SH-SY5Y (cell line): Measurements from ENCODE around the gene CYBRD1.

Experiments
- GATA2 ChIP-seq: IDR thresholded peaks from 2 replicates; pipeline ENCODE4 v1.6.1; 2011; ENCODE audit warnings: mild to moderate bottlenecking, low read depth, low read length
- GATA3 ChIP-seq: IDR thresholded peaks from 2 replicates; pipeline ENCODE4 v1.6.1; 2011; ENCODE audit warnings: low read depth, mild to moderate bottlenecking, low read length, moderate library complexity

CYBRD1 gene

DNA sequence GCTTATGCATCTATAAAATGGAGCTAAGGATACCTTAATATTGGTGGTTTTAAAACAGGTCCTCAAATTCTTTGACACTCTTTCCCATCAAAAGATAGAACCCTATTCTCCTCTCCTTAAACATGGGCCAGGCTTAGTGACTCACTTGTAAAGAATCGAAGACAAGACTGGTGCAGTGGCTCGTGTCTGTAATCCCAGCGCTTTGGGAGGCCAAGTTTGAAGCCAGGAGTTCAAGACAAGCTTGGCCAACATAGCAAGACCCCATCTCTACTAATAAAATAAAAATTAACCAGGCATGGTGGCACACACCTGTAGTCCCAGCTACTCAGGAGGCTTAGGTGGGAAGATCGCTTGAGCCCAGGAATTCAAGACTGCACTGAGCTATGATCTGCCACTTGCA is 44.5 kb downstream of the CYBRD1 start:
- TF ChIP-seq GATA2 (no peak), GATA3 (no peak)

- TF ChIP-seq GATA2, result no peak
- TF ChIP-seq GATA3, result no peak
These were observed 45.8 kb downstream of the CYBRD1 start for GRCh38 chr2:171568089-171568488.

DNA sequence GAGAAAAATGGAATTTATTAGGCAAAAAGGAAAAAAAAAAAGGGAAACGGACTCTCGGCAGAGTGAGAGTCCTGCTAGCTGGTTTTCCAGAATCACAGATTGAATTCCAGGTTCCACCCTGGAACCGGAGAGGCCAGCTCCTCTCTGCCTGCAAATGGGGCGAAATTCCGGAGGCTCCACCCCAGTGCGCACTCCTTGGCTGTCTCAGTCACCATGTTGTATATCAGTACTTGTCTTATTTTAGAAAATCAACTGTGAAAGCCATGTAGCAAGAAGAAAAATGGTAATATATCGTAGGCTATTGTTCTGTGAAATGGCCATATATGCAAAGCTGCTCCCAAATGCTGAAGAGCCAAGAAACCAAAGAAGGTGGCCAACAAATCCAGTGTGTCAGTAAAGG is 49.4 kb downstream of the CYBRD1 start:
- TF ChIP-seq GATA3, result no peak
- TF ChIP-seq GATA2, result no peak

- TF ChIP-seq GATA3, result no peak
These were observed 52.0 kb downstream of the CYBRD1 start for GRCh38 chr2:171574149-171574795.

GRCh38 chr2:171575606-171576005 is 53.3 kb downstream of the CYBRD1 start:
- TF ChIP-seq GATA3, result no peak
- no peak for TF ChIP-seq GATA2

DNA sequence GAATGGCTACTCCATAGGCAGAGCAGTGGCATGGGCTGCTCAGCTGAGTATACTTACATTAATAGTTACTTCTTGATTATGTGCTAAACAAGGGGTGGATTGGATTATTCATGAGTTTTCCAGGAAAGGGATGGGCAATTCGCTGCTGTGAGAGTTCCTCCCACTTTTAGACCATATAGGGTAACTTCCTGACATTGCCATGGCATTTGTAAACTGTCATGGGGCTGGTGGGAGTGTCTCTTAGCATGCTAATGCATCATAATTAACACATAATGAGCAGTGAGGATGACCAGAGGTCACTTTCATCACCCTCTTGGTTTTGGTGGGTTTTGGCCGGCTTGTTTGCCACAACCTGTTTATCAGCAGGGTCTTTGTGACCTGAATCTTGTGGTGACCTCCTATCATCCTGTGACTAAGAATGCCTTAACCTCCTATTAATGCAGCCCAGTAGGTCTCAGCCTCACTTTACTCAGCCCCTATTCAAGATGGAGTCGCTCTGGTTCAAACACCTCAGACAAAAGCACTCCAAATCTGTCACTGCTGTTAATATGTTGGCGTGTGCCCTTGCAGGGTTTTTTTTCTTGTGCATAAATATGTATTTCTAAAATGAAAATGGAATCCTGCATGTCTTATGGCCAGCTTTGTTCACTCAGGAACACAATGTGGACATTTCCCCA is 56.0 kb downstream of the CYBRD1 start:
- no peak for TF ChIP-seq GATA3
- TF ChIP-seq GATA2, result no peak

GRCh38 chr2:171579481-171579880 is 57.2 kb downstream of the CYBRD1 start:
- TF ChIP-seq GATA3, result no peak
- no peak for TF ChIP-seq GATA2

DNA sequence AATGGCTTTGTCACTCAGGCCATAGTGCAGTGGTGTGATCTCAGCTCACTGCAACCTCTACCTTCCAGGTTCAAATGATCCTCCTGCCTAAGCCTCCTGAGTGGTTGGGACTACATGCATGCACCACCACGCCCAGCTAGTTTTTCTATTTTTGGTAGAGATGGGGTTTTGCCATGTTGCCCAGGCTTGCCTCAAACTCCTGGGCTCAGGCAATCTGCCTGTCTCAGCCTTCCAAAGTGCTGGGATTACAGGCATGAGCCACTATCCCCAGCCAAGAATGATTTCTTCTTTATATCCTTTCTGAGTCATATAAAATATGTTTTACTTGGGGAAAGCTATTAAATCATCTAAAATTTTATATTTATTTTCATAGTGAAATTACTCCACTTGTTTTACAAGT is 61.3 kb downstream of the CYBRD1 start:
- TF ChIP-seq GATA2, result no peak
- TF ChIP-seq GATA3, result no peak

DNA sequence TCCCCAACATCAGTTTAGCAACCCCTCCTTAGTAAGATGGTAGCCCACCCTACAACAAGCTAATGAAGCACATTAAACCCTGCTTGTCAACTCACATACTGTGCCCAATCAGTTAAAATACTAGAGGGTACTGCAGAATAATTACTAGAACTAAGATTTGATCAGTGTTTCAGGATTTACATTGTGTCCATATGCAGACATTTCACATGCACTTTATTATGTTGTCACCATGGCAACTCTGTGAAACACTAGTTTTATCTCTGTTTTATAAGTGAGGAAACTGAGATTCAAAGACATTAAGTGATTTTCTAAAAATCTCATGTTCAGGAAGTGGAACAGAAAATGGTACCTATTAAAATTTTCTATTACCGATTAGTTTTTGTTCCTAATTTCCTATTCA is 61.7 kb downstream of the CYBRD1 start:
- TF ChIP-seq GATA2, result no peak
- no peak for TF ChIP-seq GATA3

DNA sequence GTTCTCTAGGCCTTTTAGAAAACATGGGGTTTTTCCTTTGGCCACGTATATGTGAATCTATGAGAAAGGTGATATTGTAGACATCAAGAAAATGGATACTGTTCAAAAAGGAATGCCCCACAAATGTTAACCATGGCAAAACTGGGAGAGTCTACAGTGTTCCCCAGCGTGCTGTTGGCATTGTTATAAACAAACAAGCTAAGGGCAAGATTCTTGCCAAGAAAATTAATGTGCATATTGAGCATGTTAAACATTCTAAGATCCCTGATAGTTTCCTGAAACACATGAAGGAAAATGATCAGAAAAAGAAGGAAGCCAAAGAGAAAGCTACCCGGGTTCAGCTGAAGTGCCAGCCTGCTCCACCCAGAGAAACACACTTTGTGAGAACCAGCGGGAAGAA is 64.9 kb downstream of the CYBRD1 start:
- TF ChIP-seq GATA2 (no peak), GATA3 (no peak)

- no peak for TF ChIP-seq GATA2
- no peak for TF ChIP-seq GATA3
These were observed 65.3 kb downstream of the CYBRD1 start for GRCh38 chr2:171587567-171587966.

DNA sequence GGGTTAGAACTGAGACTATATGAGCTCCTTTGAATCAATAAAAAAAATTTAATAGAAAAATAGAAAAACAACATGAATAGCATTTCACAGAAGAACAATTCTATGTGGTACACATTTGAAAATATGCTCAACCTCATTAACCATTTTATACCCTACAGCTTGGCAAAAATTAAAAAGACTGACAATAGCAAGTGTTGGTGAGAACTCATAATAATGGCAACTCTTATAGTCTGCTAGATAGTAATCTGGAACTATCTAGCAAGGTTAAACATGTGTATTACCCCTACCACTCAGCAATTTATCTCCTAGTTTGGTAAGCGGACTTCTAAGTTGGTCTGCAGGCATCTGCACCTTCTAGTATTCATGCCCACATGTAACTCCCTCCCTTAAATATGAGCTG is 67.8 kb downstream of the CYBRD1 start:
- TF ChIP-seq GATA3, result no peak
- no peak for TF ChIP-seq GATA2

GRCh38 chr2:171592036-171592555 is 69.8 kb downstream of the CYBRD1 start:
- TF ChIP-seq GATA3 (no peak), GATA2 (no peak)

GRCh38 chr2:171595456-171595855 is 73.2 kb downstream of the CYBRD1 start:
- TF ChIP-seq GATA3, result no peak
- TF ChIP-seq GATA2, result no peak

- TF ChIP-seq GATA3 (no peak), GATA2 (no peak)
These were observed 73.6 kb downstream of the CYBRD1 start for GRCh38 chr2:171595896-171596295.

DNA sequence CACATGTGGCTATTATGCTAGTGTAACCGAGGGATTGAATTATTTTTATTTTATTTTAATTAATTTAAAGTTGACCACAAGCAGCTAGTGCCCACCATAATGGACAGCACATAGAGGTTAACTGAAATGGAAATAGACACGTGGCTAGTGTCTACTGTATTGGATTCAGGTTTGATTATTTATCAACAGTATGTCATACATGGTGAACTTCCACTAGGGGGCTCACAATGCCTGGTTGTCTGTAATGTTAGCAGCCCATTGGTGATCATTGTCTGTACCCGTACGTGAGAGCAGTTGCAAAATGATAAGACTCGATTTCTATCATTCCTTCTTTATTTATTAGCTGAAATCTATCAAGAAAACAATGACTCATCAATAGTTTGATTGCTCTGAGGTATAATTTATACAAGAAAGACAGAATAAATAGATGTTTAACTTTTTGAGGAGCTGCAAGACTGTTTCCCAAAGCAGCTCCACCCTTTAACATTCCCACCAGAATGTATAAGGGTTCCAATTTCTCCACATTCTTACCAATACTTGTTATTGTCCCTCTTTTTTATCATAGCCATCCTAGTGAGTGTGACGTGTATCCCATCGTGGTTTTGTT is 76.5 kb downstream of the CYBRD1 start:
- TF ChIP-seq GATA2 (no peak), GATA3 (no peak)
